HG03521 (cell line): ENCODE results near the gene DDX27.
"Not testable (repeated sequence)": the region's sequence is repeated elsewhere in the genome, so short reads cannot be mapped to it uniquely, and the experiment has no call there.

ENCODE experiments used
- ATAC-seq: cut with Tn5 transposase; IDR thresholded peaks from one replicate; pipeline ENCODE4 v1.9.1; 2021; ENCODE audit warnings: mild to moderate bottlenecking, moderate library complexity; ENCODE audit not compliant: unreplicated experiment

DDX27 gene

GRCh38 chr20:49219091-49219923, at the start of gene DDX27:
TSS of gene DDX27 (plus strand) at chr20:49219416. CDS start at chr20:49219449, 33 bp downstream.
- peak; percentile 97 for ATAC-seq

- ATAC-seq, result no peak
Observed at GRCh38 chr20:49169547-49169946, 49.7 kb upstream of the DDX27 start.

GRCh38 chr20:49170714-49171113, 48.5 kb upstream of the DDX27 start:
- no peak for ATAC-seq

GRCh38 chr20:49171909-49172308, 47.3 kb upstream of the DDX27 start:
- ATAC-seq, result no peak

GRCh38 chr20:49172413-49172812, 46.8 kb upstream of the DDX27 start:
- ATAC-seq, result no peak

- ATAC-seq, result no peak
Observed at GRCh38 chr20:49174183-49174582, 45.0 kb upstream of the DDX27 start.

GRCh38 chr20:49179368-49180277, 39.6 kb upstream of the DDX27 start:
- no peak for ATAC-seq

GRCh38 chr20:49181265-49181877, 37.8 kb upstream of the DDX27 start:
- no peak for ATAC-seq

- ATAC-seq, result no peak
Observed at GRCh38 chr20:49183444-49183843, 35.8 kb upstream of the DDX27 start.

GRCh38 chr20:49184084-49184501, 35.1 kb upstream of the DDX27 start:
- ATAC-seq, result not testable (repeated sequence)

GRCh38 chr20:49184691-49185070, 34.5 kb upstream of the DDX27 start:
- ATAC-seq, result no peak

- ATAC-seq, result no peak
Observed at GRCh38 chr20:49185071-49185761, 34.0 kb upstream of the DDX27 start.

- no peak for ATAC-seq
Observed at GRCh38 chr20:49186535-49187329, 32.5 kb upstream of the DDX27 start.

GRCh38 chr20:49187330-49187850, 31.8 kb upstream of the DDX27 start:
- peak; percentile 1 for ATAC-seq

GRCh38 chr20:49187851-49188641, 31.2 kb upstream of the DDX27 start, which contains the start of gene STAU1:
TSS of gene STAU1 (minus strand) at chr20:49188334. CDS start at chr20:49166201, 22,133 bp downstream.
- ATAC-seq, result peak; percentile 90

- ATAC-seq, result not testable (repeated sequence)
Observed at GRCh38 chr20:49192944-49193518, 26.2 kb upstream of the DDX27 start.

GRCh38 chr20:49199729-49200293, 19.4 kb upstream of the DDX27 start:
- no peak for ATAC-seq

- ATAC-seq, result no peak
Observed at GRCh38 chr20:49203011-49203410, 16.2 kb upstream of the DDX27 start.
